ENCODE results near the gene FRMPD3.
"Not testable (repeated sequence)": the region's sequence is repeated elsewhere in the genome, so short reads cannot be mapped to it uniquely, and the experiment has no call there.

Gene FRMPD3

DNA sequence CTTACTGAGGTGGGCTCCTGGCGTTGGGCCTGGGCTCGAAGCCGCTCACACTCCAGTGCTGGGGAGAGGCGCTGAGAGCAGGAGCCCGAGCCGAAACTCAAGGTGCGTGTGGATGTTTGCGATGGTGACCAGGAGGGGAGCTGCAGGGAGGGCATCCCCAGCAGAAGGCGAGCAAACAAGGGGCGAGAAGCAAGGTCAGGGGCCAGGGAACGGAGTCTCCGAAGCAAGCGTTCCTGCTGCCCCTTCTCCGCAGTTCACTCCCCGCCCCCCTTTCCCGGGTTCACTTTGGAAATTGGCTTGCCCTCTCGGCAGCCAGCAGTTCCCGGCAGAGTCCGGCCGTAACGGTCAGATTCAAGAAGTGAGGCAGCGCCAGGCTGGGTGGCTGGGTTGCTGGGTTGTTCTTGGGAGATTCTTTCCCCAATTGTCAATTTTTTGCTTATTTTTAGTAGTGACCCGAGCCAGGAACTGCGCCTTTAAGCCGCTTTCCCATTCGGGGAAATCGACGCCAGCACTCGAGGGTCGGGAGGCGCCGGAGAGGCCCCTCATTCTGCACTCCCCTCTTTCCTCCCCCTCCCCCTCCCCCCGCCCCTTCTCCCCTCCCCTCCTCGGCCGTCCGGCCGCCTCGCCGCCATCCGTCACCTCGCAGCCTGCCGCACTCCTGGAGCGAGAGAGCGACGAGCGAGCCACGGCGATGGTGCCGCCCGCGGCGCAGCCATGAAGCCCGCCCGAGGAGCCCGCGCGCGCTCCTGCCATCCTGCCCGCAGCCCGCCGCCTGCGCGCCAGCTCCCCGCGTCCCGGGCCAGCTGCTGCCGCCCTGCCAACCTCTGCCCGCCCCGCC is at the start of gene FRMPD3:
FRMPD3 (plus strand) TSS at position 655 of the 838 bp plus-strand sequence. CDS start 76,937 bp downstream, outside the sequence.
- no peak for DNase-seq (ENCODE audit: low read depth in 3 of 3, low spot score in 1 of 3)

GRCh38 chrX:107420571-107420970 is 28.9 kb upstream of the FRMPD3 start:
- DNase-seq (ENCODE audit: low read depth in 3 of 3, low spot score in 1 of 3) = no peak

DNA sequence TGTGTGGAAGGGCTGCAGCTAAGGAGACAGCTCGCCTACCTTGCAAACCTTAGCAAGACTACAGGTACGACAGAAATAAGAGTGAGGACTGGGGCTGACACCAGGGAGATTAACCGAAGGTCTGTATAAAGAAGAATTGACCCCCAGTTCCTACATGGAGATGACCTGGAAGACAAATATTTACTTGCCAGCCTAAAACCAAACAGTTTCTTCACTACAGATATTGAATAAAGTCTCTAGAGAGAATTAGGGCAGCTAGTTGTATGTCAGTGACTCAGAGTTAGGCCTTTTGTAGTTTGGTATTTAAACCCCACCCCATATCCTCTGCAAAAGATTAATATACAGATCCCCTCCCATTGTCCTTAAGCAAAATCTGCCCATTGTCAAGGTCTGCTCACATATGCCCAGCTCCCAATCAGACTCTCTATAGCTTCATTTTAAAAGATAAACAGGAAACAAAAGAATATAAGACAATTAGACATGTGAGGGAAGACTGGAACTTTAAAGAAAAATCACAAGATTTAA is 28.1 kb upstream of the FRMPD3 start:
- DNase-seq (ENCODE audit: low read depth in 3 of 3, low spot score in 1 of 3) = no peak

- no peak for DNase-seq (ENCODE audit: low read depth in 3 of 3, low spot score in 1 of 3)
Measured at GRCh38 chrX:107429090-107429489, 20.4 kb upstream of the FRMPD3 start.

- no peak for DNase-seq (ENCODE audit: low read depth in 3 of 3, low spot score in 1 of 3)
Measured at GRCh38 chrX:107440187-107440586, 9.3 kb upstream of the FRMPD3 start.

DNA sequence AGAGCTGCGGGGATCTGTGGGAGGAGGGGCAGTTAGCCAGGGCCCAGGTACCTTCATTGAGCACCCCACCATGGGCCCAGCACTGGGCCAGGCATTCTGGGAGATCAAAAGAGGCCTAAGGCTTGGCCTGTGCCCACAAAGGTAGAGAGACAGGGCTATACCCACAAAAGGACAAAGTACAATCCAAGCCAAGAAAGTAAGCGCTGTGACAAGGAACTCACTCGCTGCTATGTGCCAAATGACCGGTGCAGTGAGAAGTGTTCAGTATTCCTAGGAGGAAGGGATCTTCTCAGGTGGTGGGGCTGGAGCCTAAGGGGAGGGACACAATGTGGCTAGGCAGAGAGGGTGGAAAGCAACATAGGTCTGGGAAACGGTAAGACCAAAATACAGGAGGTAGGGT is 8.8 kb upstream of the FRMPD3 start:
- DNase-seq (ENCODE audit: low read depth in 3 of 3, low spot score in 1 of 3) = no peak

DNA sequence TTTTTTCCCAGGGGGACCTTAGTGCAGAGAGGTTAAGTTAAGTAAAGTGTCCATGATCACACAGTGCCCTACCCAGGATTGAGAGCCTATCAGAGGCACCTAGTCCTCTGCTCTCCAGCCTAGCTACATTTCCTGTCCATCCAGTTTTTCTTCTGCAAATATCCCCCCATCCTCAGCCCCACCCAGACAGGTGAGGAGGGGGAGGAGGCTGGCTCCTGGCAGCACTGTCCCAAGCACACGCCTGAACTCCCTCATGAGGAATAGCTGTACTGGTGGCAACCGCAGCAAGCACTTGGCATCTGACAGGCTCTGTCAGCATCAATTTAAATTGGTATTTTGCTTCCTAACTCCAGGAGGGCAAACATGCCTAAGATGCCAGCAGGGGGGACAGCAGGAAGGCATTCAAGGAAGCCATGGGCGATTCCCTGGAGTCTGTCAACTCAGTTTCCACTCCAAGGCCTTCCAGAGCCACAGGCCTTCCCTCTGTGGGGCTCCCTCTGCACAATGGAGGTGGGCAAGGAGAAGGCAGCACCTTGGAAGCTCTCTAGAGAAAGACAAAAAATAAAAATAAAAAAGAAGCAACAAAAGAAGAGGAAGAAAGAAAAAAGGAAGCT is 6.4 kb upstream of the FRMPD3 start:
- DNase-seq (ENCODE audit: low read depth in 3 of 3, low spot score in 1 of 3) = no peak

GRCh38 chrX:107445146-107445545 is 4.3 kb upstream of the FRMPD3 start:
- no peak for DNase-seq (ENCODE audit: low read depth in 3 of 3, low spot score in 1 of 3)

GRCh38 chrX:107445631-107446030 is 3.8 kb upstream of the FRMPD3 start:
- no peak for DNase-seq (ENCODE audit: low read depth in 3 of 3, low spot score in 1 of 3)

GRCh38 chrX:107447642-107448041 is 1.8 kb upstream of the FRMPD3 start:
- no peak for DNase-seq (ENCODE audit: low read depth in 3 of 3, low spot score in 1 of 3)

DNA sequence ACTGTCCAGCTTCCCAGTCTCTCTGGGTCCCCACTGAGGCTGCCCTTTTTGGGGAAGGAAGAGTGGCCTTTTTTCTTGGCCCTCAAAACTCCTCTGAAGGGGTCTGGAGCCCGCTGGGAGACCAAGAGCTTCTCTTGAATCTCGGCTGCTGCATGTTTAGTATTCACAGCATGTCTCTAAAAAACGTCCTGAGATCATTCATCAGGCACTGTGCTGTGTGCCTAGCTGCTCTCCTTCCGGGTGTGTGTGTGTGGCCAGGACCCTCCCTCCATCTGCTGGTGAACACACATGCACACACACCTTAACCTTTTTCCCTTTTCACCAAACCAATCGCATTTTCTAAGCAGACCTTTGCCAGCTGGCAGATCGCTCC is 841 bp upstream of the FRMPD3 start:
- no peak for DNase-seq (ENCODE audit: low read depth in 3 of 3, low spot score in 1 of 3)

GRCh38 chrX:107450823-107451509 is 1.5 kb downstream of the FRMPD3 start:
- DNase-seq (ENCODE audit: low read depth in 3 of 3, low spot score in 1 of 3) = no peak

- no peak for DNase-seq (ENCODE audit: low read depth in 3 of 3, low spot score in 1 of 3)
Measured at GRCh38 chrX:107451731-107452130, 2.3 kb downstream of the FRMPD3 start.

DNA sequence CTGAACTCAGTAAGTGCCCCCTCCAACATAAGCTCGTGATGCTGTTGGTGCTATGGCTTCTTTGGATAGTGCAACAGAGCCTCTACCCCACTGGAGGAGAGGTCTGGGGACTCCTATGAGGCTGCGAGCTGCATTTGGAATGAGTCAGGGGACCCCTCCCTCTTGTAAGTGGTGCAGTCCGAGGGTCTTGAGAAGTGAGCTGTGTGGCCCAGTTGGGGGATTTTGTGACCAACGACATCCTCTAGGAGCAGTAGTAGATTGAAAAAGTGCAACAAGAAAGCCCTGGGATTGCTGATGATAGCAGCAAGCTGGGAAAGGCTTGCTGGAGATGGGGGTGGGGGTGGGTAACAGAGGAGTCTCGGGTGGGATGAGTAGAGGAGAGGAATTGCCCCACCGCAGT is 3.1 kb downstream of the FRMPD3 start:
- no peak for DNase-seq (ENCODE audit: low read depth in 3 of 3, low spot score in 1 of 3)

- no peak for DNase-seq (ENCODE audit: low read depth in 3 of 3, low spot score in 1 of 3)
Measured at GRCh38 chrX:107454302-107454701, 4.8 kb downstream of the FRMPD3 start.

DNA sequence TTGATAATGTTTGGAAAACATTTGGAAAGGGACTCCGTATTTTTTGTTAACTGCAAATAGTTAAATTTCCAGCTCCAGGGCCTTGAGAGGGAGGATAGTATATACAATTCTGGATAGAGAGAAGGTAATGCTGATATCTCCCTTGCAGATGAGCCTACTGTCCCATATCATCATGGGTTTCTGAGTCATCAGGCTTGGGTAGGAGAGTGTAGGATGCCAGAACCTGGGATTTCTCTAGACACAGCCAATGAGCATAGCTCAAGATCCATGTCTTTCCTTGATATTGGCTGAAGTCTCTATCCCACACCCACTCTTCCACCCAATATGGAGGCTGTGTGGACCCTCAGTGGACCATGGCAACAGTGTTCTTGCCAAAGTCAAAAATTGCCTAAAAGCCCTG is 7.8 kb downstream of the FRMPD3 start:
- no peak for DNase-seq (ENCODE audit: low read depth in 3 of 3, low spot score in 1 of 3)

DNA sequence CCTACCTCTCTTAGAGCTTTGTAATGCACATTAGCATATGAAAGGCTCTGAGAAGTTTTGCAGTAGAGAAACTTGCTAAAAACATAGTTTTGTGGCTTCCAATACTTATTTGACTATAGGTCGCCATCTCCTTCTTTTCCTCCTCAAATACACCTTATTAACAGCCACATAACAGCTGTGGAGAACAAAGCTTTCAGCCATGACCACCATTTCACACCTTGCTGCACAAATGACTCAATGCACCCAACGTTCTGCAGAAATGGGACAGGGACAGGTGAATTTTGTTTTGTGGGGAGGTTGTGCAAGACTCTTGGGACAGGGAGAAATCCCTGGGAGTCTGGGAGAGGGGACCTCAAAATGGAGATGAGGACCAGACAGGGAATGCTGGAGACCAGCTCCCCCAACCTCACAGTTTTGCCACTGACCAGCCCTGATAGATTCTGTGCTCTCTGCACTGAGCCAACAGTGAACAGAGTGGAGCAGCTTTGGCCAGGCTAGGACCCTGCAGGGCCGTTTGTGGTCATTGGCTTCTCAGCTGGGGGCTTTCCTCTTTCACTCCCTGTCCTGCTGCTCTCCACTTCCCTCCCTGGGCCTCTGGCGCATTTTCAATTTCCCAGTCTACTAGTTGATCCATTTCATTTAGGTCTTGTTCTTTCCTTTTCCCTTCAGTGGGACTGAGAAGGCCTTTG is 16.6 kb downstream of the FRMPD3 start:
- DNase-seq (ENCODE audit: low read depth in 3 of 3, low spot score in 1 of 3) = no peak

- no peak for DNase-seq (ENCODE audit: low read depth in 3 of 3, low spot score in 1 of 3)
Measured at GRCh38 chrX:107467271-107467670, 17.8 kb downstream of the FRMPD3 start.

DNA sequence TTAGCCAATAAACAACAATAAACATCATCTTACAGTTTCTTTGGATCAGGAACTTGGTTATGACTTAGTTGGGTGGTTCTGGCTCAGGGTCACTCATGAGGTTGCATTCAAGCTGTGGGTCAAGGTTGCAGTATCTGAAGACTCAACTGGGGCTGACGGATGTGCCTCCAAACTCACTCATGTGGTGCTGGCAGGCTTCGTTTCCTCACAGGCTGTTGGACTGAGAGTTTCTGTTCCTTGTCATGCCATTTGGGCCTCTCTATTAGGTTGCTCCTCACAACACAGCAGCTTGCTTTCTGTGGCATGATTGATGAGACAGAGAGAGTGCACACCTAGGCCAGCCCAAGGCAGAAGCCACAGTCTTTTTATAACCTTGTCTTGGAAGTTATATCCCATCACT is 20.7 kb downstream of the FRMPD3 start:
- DNase-seq (ENCODE audit: low read depth in 3 of 3, low spot score in 1 of 3) = no peak

DNA sequence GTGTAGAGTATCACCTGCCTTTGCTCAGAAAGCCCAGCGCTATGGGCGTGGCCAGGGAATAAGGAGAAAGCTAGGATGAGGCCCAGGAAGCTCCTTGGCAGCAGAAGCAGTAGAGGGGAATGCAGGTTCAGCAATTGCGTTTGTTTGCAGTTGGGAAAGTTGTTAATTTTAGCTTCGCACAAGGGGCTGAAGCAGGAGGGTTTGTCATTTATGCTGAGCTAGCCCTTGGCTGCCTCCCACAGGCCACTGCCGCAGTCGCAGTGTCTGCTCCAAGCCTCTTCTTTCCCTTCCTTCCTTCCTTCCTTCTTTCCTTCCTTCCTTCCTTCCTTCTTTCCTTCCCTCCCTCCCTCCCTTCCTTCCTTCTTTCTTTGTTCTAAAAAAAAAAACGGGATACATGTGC is 21.5 kb downstream of the FRMPD3 start:
- DNase-seq (ENCODE audit: low read depth in 3 of 3, low spot score in 1 of 3) = no peak

DNA sequence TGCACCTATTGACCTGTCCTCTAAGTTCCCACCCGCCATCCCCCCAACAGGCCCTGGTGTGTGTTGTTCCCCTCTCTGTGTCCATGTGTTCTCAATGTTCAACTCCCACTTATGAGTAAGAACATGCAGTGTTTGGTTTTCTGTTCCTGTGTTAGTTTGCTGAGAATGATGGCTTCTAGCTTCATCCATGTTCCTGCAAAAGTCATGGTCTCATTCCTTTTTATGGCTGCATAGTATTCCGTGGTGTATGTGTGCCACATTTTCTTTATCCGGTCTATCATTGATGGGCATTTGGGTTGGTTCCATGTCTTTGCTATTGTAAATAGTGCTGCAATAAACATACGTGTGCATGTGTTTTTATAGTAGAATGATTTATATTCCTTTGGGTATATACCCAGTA is 22.0 kb downstream of the FRMPD3 start:
- not testable (repeated sequence) for DNase-seq (ENCODE audit: low read depth in 3 of 3, low spot score in 1 of 3)

All from stimulated activated CD4-positive, alpha-beta T cell treated with anti-CD3 and anti-CD28 coated beads, TNF-alpha, amount 100 ng/mL, for 1 hour (primary cell).